Sciatic nerve (tissue), 2 donors: ENCODE measurements around the gene LCNL1. TPM values are rescaled to one million over a fixed set of nuclear protein-coding genes. Genes with fewer than 3 reads are reported as not detected.
A peak's percentile ranks its signal among the peaks of the same experiment; 100 is the strongest.

Experiments used
- ATAC-seq: fragments of 200-7000 bp; cut with Tn5 transposase; one replicate; pipeline ENCODE4 v1.9.1; 2020; ENCODE audit warnings: mild to moderate bottlenecking, moderate library complexity
- DNase-seq: peaks from one replicate; pipeline ENCODE4 v3.0.0-alpha.2; 2020; ENCODE audit warnings: low spot score
- intact Hi-C: fragments of 100-400 bp; cut with DNase I; formaldehyde crosslinking; loops from one replicate; pipeline ENCODE4 v1.14.2; 2022
- total RNA-seq: library from RNA; stranded (reverse); fragmentation: NEBNext Ultra II Directional; extraction: Animal tissue kit (Norgen Biotek cat#: 25700); gene quantifications from one replicate; pipeline ENCODE4 v1.2.1, GENCODE V29; 2021
- donor health status: DM: no; HTN: no; CAD: no.
- donor health status: DM: no; HTN: no; CAD: no.

Gene LCNL1
- total RNA-seq, 1 donor from 2014 or later, result 4.1 TPM

- ATAC-seq, result no peak
- intact Hi-C loops, result no loop called here
- no peak for DNase-seq
These were observed 992 bp downstream of the LCNL1 start for GRCh38 chr9:136983656-136984314.

- no peak for DNase-seq
- no peak for ATAC-seq
- intact Hi-C loops, result no loop called here
These were observed 1.8 kb downstream of the LCNL1 start for GRCh38 chr9:136984464-136985026.

GRCh38 chr9:136985027-136985602 is 2.3 kb downstream of the LCNL1 start:
- ATAC-seq, result no peak
- no peak for DNase-seq
- intact Hi-C loops, result no loop called here

- intact Hi-C loops, result no loop called here
- ATAC-seq, result no peak
- DNase-seq, result no peak
These were observed 3.1 kb downstream of the LCNL1 start for GRCh38 chr9:136985853-136986252.

GRCh38 chr9:136988872-136989271 is 6.1 kb downstream of the LCNL1 start:
- no peak for ATAC-seq
- intact Hi-C loops, result no loop called here
- no peak for DNase-seq

- ATAC-seq (no peak), DNase-seq (no peak)
- intact Hi-C loops, result no loop called here
These were observed 7.6 kb downstream of the LCNL1 start for GRCh38 chr9:136990242-136990911.

DNA sequence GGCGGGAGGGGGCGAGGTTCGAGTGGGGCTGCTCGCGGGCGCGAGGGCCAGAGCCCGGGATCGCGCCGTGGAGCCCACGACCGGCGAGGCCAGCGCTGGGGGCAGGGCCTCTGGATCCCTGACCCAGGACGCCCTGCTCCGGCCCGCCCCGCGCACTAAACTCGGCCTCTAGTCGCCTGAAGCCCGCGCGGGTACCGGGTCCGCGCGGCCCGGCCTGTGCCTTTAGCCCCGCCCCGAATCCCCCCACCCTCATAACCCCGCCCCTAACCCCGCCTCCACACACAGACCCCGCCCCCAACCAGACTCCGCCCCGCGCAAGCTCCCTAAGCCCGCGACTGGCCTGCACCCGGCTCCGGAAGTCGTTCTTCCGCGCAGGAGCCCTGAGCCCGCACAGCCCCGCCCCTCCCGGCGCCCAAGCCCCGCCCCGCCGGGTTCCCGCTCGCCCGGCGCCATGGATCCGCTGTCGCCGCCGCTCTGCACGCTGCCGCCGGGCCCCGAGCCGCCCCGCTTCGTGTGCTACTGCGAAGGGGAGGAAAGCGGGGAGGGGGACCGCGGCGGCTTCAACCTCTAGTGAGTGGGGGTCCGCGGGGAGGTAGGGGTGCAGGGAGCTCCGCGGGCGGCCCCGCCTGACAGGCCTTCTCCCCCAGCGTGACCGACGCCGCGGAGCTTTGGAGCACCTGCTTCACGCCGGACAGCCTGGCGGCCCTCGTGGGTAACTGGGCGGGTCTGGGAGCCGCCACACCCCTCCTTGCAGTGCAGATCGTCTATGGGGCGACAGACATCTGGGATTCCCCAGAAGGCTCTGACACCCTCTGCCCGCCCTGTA is 9.4 kb downstream of the LCNL1 start, which contains the start of gene PAXX:
Gene PAXX (plus strand): TSS at position 430 of the 826 bp plus-strand sequence. CDS start 22 bp downstream, at position 452.
- ATAC-seq, result peak; percentile 93
- peak; percentile 96 for DNase-seq
- intact Hi-C loops, result no loop called here

DNA sequence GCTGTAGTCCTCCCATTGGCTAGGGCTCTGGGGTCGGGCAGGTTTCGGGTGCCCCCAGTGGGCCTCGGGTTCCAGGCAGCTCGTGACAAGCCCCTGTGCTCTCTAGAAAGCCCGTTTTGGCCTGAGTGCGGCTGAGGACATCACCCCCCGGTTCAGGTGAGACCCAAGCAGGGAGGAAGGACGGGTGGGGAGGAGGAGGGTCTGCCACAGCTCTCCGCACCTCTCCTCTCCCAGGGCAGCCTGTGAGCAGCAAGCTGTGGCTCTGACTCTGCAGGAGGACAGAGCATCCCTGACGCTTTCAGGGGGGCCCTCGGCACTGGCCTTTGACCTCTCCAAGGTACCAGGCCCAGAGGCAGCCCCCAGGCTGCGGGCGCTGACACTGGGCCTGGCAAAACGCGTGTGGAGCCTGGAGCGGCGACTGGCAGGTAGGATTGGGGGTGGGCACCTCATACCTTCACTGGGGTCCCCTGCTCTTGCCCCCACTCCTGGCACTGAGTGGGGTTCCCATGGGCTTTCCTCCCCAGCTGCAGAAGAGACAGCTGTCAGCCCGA is 10.1 kb downstream of the LCNL1 start:
- intact Hi-C loops, result no loop called here
- no peak for ATAC-seq
- DNase-seq, result no peak

DNA sequence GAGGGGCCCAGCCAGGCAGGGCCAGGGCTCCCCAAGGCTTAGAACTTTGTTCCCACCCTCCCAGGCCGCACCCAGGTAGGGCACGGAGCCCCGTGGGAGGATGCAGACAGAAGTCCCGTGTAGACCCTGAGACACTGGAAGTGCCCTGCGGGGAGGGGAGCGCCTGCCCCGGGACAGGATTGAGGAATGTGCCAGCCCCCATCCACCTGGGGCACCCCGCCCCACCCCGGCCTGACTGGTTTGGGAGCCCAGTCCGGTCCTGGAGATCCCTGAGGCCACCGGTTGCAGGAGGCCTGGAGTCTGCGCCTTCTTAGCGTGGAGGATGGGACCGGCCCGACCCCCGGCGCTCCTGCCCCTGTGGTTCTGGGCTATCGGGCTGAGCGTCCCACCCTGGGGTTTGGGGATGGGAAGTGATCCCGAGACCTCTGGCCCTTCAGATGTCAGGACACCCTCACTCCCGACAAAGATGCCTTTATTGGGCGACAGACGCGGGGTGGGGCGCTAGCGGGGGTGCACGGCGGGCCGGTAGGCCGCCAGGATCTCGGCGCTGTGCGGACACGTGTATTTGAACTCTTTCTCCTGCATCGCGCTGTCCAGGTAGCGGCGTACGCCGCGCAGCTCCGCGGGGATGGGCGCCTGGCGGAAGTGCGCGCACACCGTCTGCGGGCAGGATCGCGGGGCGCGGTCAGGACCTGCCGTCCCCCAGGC is 11.5 kb downstream of the LCNL1 start:
- ATAC-seq (no peak), DNase-seq (no peak)
- intact Hi-C loops, result no loop called here

DNA sequence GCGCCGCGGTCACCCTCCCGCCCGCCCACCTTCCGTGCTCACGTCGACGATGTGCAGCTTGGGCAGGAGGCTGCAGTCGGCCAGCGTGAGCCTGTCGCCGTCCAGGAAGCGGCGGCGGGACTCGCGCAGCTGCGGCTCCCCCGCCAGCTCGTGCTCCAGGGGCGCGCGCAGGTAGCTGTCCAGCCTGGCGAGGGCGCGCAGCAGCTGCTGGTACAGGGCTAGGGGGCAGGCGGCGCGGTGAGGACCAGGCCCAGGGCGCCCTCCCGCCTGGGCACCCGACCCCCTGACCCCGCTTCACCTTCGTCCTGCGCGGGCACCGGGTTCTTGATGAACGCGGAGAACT is 12.1 kb downstream of the LCNL1 start:
- ATAC-seq (no peak), DNase-seq (no peak)
- intact Hi-C loops, result no loop called here

DNA sequence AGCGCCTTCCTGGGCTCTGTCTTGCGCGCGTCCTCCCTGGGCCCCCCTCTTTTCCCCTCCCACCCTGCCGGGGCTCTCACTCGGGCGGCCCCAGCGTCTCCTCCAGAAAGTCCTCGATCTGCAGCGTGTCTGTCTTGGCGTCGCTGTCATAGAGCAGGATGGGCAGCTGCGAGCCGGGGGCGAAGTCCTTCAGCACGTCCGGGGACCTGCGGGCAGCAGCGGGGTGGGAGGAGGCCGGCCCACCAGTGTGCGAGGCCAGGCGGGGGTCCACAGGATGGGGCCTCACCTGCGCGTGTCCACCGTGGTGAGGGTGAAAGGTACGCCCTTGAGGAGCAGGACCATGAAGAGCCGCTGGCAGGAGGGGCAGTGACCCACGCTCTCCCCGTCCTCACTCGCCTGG is 12.6 kb downstream of the LCNL1 start:
- ATAC-seq, result no peak
- intact Hi-C loops, result no loop called here
- DNase-seq, result no peak

GRCh38 chr9:136995772-136996311 is 13.0 kb downstream of the LCNL1 start:
- ATAC-seq (no peak), DNase-seq (no peak)
- intact Hi-C loops, result no loop called here

DNA sequence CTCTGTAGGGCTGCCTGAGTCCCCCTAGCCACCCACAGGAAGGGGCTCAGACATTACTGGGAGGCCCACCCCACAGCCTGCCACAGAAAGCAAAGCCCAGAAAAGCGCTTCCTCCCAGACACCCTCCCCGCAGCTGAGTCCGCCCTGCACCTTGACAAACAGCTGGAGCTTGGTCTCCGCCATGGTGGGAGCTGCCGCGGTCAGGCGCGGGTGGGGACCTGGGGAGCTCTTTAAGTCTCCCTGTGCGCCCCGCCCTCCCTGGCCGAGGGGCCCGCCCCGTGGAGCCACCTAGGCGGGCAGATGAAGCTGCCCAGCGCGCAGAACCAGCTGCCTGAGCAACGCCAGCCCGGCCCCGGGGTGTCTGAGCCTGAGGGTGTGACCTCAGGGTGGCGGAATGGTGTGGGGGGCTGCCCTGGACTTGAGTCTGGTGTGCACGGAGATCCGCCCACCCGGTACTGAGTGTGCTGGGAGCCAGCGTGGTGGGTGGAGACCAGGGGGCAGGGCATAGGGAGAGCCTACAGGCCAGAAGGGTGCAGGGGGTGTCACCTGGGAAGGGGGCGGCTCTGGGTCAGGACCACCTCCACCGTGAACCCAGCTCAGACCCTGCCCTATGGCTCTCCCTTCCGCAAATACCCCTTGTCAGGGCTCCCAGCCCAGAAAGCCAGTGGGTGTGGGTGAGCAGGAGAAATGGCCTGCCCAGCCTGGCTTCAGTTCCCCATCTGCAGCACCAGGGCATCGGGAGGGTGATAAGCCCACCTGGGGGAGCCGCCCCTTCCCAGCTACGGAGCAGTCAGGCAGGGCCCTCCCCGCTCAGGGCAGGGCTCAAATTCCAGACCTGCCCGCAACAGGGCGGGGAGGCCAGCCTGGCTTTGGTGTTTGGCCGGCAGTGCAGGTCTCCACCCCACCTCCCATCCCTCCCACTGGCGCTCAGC is 13.8 kb downstream of the LCNL1 start, which contains the start of gene CLIC3:
Gene CLIC3 (minus strand): TSS at position 208 of the 932 bp plus-strand sequence. CDS start 25 bp downstream, at position 183.
- no peak for DNase-seq
- peak; percentile 3 for ATAC-seq
- intact Hi-C loops, result no loop called here

DNA sequence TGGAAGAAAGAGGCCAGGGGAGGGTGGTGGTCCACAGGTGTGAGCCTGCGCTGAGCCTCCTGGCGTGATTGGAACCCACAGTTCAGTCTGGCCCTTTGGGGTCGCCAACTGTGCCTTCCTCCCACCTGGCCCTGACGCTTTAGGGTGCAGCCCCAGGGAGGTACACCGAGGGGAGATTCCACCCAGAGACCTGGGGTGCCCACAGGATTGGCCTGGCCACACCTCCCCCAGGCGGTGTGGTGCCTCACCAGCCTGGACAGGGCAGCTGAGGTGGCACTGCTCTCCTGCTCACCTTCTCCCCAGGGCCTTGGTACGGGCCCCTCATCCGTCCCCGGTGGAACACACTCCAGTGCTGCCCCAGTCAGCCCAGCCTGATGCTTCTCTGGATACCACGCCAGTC is 14.6 kb downstream of the LCNL1 start:
- DNase-seq, result no peak
- intact Hi-C loops, result no loop called here
- ATAC-seq, result no peak

- no peak for DNase-seq
- intact Hi-C loops, result no loop called here
- ATAC-seq, result no peak
These were observed 15.0 kb downstream of the LCNL1 start for GRCh38 chr9:136997830-136998234.

DNA sequence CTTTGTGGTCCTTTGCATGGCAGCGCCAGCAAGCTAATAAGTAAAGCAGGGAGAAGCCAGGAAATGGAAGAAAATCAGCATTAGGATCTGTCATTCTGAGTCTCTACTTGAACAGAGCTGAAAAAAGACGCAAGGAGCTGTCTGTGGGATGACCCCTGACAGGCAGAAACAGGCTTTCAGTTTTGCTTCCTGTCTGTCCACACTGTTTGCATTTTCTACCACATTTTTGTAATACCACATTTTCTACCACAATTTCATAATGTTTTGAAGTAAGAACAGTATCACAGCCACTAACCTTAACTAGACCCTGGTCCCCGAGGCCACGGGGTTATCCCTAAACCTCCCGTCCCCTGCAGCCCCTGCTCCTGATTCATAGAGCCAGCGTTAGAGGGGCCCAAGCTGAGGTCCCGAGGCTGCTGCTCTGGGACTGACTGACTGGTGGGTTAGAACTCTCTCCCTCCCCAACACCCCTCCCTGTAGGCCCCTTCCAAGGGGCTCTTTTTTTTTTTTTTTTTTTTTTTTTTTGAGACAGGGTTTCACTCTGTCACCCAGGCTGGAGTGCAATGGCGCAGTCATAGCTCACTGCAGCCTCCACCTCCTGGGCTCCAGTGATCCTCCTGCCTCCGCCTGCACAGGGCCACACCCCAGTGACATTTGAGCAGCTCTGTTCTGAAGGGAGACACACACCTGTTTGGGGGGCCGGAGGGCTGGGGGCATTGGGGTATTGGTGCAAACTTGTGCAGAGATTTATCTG is 17.6 kb downstream of the LCNL1 start:
- intact Hi-C loops, result no loop called here
- ATAC-seq, result no peak
- DNase-seq, result no peak
